LHCN-M2 (cell line): ENCODE data around the gene ADCY10. TPM values are rescaled to one million over a fixed set of nuclear protein-coding genes. Genes with fewer than 3 reads are reported as not detected.

Experiments used
- total RNA-seq: library from RNA; depleted of rRNA; stranded (reverse); fragments of >200 nt; gene quantifications from 2 replicates; pipeline ENCODE4 v1.2.3, GENCODE V29; 2014; rRNA removed

The ADCY10 gene
- total RNA-seq, 1 experiment from 2014 or later: 0.29 TPM

Other genes starting within 250 kb of the ADCY10 start
- 55.5 and 63.3 TPM in 2 replicates for gene MPZL1, start 192.2 kb downstream of the ADCY10 start, total RNA-seq
- gene DCAF6, start 22.5 kb upstream of the ADCY10 start, total RNA-seq: 36.9 and 46.5 TPM in 2 replicates
- gene MPC2, start 22.9 kb upstream of the ADCY10 start, total RNA-seq: 39.1 and 39.2 TPM in 2 replicates
- gene GPR161, start 222.8 kb upstream of the ADCY10 start, total RNA-seq: 12.7 and 17.9 TPM in 2 replicates